HG02610 (cell line): ENCODE data around the gene CAMK2A.

Experiments
- ATAC-seq: cut with Tn5 transposase; IDR thresholded peaks from one replicate; pipeline ENCODE4 v1.9.1; 2021; ENCODE audit warnings: mild to moderate bottlenecking, moderate library complexity; ENCODE audit not compliant: unreplicated experiment

CAMK2A gene

DNA sequence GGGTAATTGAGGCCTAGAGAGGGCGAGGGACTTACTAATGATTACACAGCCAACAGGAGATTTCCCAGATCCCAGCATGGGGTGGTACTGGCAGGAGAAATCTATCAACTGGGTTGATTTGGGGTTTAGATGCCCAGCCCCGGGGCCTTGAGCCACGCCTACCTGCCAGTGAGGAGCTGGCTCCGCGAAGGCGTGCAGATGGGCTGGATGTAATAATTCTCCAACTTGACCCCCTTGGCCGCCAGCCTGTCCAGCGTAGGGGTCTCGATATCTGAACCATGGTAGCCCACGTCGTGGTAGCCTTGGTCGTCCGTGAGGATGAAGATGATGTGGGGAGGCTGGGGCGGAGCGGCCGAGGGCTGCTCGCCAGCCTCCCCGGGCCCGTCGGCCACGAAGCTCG lies 12.3 kb upstream of the CAMK2A start:
- ATAC-seq: no peak

DNA sequence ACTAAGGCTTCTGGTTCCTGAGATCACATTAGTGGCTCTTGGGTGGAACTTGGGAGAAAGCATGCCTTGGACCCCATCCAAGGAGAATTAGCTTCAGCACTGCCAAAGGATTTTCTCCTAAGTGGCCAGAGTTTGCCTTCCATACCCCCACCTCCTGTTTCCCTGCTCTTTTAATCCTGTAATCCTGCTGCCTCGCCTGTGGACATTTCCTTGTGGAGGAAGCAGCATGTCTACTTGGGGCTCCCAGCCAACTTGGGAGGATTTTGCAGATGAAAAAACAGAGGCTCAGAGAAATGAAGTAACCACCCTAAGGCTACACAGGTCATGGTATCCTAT lies 11.6 kb upstream of the CAMK2A start:
- no peak for ATAC-seq

DNA sequence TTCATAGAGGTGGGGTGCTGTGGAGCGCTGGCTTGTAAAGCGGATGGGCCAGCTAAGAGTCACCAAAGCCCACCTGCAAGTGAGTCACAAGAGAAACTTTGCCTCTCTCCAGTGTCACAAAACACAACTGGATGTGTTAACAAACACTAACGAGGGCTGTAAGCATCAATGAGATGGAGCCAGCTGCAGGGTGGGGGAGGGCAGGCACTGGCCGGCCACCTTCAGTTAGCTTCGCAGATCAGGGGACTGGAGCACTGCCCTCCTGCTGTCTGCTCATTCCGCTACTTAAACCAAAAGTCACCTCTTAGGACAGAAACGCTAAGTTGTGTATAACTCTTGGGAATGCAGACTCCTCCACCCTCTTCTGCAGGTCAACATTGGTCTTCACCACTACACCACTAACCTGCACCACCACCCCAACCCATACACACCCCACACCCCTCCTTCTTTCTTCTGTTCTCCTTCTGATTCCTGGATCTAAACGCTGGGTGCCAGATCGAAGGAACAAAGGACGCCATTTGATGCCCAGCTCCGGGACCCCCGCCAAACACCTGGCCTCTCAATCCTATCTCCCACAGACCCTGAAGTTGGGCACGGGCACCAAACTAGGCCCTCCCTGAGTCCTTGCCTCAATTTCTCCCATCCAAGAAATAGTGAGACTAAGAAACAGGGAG lies 11.1 kb upstream of the CAMK2A start:
- ATAC-seq: no peak

DNA sequence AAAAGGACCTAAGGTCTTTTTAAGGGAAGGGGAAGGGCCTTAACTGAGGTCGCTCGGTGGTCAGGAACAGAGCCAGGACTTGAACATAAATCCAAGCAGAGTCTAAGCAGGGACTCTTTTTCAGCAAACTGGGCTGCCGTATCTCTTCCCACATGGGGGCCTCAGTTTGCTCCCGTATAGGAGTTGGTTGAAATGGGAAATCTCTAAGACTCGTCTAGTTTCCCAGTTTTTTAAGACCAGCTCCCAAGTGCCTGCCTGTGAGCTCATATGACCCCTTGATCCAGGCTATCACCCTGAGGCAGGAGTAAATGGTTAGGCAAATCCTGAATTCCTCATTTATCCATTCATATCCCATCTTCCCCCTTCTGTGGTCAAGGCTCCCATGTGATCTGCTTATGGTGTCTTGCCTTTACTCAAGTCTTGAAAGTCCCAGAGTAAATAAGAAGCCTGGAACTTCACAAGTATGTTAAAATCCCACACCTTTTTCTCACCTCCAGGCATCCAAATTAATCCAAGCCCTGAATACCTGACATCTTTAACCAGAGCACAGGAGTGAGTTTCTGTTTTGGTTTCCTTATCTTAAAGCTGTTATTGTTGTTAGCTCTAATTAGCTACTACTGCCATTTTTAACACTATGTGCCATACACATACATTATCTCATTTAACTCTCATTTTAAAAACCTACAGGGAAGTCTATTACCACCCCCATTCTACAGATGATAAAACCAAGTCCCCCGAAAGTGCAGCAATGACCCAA lies 10.2 kb upstream of the CAMK2A start:
- ATAC-seq: no peak

DNA sequence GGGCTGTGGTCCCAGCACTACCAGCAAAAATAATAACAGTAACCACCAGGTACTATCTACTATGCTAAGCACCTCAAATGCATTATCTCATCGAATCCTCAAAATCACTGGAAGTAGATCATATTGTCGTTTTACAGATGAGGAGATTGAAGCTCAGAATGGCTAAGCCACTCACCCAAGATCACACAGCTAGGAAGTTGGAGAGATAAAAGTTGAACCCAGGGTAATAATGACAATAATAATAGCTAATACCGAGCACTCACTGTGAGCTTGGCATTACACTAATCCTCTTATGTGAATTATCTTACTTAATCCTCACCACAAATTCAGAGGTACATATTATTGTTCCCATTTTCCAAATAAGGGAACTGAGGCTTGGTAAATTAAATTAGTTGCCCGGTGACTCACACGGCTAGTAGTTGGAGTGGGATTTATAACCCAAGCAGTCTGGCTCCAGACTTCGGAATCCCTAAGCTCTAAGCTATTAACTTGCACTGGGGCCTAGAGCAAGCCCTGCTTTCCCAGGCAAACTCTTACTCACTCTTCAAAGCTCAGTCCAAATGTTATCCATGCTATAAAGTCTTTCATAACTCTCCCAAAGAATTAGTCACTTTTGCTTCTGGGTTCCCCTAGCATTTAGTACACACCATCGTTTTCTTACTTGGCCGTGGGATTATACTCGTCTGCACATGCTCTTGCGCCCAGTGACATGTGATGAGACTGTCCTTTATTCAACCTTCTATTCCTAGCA lies 9.3 kb upstream of the CAMK2A start:
- ATAC-seq: no peak

DNA sequence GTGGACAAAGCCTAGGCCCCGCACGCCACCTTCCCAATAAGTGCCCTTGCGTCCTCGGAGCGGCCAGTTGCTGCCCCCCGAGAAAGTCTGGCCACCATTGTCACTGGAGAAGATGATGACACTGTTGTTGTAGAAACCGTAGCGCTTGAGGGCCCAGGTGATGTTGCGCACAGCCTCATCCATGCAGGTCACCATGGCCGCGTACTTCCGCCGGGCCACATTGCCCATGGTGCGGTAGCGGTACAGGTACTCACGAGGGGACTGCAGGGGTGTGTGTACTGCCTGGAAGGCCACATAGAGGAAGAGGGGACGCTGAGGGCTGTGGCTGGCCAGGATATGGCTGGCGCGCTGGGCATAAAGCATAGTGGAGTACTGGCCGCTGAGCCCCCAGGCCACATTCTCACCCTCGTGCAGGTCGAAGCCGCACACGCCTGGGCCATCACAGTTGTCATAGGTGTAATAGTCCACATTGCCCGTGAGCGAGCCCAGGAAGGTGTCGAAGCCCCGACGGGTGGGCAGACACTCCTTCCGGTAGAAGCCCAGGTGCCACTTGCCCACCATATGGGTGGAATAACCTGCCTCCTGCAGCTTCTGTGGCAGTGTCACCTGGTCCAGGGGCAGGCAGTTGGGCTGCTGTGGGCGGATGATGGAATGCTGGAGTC lies 8.5 kb upstream of the CAMK2A start:
- ATAC-seq: no peak

DNA sequence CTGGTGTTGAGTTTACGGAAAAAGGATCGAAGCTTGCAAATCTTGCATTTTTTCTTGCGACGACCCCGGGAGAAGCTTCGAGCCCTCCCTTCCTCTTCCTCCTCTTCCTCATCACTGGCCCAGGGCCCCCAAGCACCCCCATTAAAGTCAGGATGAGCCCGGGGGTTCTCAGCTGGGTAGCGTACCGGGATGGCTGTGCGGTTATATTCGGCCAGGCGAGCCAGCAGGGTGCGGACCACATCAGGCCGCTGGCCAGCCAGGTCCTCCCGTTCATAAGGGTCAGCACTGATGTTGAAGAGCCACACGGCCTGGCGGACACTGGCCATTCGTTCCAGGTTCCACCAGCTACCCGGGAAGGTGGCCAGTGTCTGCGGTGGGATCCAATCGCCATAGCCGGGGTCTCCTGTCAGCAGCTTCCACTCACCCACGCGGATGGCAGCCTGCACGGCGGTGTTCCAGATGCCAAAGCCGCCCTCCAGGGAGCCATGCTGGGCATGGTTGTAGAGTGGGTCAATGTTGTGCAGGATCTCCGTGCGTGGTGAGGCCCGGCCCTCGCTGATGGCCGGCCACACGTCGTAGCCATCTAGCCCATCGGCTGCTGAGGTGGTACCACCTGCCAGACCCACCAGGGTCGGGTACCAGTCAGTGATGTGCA lies 7.8 kb upstream of the CAMK2A start:
- ATAC-seq: no peak

DNA sequence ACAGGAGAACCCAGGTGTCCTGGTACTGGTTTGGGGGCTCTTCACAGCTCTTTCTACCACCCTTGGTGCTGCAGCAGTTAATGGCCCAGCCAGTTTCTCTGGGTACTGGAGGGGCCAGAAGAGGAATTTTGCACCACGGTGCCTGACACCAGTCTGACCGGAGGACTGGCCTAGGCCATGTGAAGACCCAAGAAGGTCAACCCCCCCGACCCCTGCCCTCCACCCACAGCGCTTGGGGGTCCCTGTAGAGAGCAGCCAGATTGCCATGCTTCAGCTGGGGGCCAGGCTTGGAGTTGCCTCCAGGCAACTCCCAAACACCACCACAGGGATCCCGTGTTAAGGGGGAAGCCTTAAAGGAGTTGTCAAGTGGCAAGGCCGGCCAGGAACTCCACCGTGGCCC lies 6.9 kb upstream of the CAMK2A start:
- no peak for ATAC-seq

DNA sequence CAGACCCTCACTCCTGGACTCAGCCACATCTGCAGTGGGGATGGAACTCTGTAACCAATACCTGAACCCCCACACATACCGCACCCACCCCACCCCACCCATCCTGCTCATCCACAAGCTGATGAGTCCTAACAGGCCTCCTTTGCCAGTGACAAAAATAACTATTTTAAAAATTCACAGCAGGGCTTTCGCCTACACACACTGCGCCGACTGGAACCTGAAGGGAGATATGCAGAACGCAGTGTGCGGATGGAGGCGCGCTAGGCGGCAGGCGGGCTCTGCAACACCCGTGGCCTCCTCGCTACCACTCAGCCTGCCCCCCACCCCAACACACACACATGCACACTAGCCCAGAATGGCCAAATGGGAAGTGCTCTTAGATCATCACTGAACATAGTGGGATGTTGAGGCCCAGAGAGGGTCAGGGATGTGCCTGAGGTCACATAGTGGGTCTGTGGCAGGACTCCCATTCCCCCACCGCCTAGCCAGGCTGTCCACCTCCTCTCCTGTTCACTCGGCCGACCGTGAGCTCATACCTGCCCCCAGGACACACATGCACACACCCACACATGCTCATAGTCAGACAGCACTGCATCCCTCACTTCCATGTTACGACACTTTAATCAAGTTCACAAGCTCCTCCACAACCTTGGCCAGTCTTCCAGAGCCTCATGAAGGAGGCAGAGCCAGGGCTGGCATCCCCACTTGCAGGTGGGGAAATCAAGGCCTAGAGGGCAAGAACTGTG lies 6.3 kb upstream of the CAMK2A start:
- ATAC-seq: no peak

DNA sequence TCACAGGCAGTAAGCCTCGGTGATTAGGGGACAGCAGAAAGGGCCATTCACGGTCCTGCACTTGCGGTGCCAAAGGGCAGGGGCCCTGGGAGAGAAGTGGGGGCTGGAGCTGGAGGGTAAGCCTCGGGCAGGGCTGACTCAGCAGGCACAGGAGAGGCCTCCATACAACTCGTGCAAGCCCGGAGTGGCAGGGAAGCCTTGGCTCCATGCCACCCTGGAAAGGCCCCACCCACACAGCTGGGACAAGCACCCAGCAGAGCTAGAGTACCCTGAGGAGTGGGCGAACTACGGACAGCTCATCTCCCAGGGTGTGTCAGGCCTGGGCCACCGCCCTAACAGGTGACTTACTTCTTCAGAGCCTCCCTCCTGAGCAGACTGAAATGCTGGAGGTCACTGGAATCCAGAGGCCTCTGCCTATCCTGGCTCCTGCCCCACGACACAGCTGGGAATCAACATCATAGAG lies 5.6 kb upstream of the CAMK2A start:
- ATAC-seq: no peak

DNA sequence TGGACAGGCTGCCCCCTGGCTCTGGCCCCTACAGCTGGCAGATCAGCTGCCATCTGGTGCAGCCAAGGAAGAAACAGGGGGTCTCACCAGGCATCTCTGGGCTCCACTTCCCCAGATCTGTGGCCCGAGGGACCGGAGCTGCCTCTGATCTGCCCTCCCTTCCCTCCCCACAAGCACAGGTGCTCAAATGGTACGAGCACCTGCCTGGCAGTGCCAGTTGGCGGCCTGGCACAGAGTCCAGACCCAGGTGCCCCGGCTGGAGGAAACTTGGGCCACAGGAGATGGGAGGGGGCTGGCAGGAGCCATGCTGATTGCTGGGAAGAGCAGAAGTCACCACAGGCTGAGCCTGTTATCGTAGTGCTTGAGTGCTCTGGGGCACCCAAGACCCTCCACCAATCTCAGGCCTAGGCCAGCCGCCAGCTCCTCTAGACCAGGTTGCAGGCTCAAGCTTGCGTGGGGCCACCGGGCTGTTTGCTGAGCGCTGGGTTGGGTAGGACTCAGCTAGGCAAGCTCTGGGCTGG lies 5.0 kb upstream of the CAMK2A start:
- ATAC-seq: no peak

DNA sequence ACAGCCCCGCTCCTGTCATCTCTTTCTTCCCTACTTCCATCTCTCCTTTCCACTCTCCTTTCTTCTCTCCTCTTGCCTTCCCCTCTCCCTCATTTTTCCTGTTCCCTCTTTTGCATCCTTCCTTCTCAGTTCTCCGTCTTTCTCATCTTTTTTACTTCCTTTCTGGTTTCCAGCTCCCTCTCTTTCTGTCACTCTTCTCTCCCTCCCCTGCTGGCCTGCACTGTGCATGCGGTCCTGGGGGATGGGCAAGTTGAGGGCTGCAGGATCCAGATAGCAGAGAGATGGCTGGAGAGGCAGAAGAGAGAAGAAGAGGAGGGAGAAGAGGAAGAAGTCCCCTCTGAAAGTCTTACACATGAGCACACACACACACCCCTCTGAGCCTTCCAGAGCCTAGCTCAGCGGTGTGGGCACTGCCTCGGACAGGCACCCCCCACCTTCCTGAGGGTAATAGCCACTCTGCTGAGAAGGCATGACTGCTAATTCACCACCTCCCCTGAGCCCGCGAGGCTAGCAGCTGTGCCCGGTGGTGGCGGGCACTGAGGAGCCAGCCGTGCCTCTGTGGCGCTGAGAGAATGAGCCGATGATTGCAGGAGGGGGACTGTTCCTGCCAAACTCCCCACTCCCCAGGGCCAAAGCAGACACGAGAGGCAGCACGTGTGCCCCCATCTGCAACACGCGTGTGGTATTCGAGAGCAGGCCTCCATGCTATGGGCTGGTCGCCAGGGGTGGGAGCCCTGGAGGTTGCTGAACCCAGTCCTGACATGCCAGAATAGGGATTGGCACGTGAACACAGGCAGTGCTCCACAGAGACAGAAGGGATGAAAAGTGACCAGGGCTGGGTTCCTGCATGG lies 3.7 kb upstream of the CAMK2A start:
- ATAC-seq: no peak

DNA sequence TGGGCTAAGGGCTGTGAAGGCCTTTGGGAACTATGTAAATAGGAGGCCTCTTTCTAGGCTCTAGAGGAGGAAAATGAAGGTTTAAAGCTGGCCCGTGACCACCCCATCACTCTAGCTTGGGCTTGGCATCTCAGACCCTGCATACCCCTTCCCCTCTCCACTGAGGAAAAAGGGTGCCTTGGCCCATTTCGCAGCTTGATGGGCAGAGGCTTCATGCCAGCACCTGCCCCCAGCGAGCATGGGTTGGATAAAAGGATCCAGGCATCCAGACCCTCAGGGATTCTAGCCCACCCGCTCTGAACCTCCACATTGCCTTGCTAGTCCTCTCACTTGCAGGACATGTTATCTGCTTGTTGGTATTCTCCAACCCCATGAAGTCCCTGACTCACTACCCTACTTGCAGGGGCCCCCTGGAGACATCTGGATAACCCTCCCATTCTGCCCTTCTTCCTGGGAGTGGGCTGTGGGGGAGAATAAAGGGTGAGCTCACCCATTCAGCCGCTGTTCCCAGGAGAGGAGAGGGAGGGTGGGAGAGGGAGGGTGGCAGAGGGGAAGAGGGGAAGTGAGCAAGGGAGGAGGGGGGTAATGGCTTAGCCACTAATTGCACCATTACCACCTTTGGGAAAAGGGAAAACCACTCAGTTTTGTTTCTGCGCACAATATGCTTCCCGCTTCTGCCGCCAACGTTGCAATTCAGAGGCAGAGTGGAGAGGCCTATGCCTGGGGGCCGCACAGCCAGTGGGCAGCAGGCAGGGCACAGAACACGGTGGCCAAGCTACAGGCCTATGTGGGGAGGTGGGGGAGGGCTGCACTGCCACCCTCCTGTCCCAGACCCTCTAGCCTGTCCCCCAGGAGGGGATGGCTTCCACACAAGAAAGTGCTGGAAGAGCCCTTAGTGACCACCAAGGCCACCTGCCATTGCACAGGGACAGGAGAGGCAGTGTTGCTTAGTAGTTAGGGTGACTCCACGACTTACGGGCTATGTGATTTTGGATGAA lies 2.1 kb upstream of the CAMK2A start:
- no peak for ATAC-seq

DNA sequence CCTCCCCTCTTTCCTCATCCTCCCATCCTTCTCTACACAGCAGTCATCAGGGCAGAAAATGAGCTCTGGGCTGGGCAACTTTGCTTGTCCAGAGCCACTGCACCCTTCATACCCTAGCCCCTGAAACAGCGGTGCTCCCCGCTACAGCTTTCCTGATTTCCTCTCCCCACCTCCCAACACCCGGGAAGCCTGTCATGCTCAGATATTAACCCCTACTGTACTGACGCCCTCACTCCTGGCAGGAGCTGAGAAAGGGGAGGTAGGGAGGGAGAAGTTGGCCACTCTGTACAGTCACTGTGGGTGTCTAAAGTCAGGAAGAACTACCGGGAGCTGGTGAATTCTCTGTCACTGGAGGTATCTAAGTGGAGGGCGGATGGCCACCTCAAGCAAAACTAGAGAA lies 782 bp downstream of the CAMK2A start:
- no peak for ATAC-seq

DNA sequence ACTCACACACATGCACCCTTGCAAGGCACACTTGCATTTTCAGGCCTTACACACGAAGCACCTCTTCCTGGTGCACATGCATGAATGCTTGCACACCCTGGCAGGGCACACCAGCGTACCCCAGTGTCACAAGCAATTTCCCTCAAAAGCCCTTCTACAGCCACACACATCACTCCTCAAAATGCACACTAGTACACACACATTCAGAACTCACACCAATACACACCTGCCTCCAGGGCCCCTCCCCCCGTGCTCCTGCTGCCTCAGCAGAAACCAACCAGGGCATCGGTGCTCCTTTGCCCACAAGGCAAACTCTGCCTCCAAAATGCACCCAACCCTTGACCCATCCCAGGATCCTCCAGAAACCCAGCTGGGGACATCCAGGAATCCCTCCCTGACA lies 1.2 kb downstream of the CAMK2A start:
- no peak for ATAC-seq

DNA sequence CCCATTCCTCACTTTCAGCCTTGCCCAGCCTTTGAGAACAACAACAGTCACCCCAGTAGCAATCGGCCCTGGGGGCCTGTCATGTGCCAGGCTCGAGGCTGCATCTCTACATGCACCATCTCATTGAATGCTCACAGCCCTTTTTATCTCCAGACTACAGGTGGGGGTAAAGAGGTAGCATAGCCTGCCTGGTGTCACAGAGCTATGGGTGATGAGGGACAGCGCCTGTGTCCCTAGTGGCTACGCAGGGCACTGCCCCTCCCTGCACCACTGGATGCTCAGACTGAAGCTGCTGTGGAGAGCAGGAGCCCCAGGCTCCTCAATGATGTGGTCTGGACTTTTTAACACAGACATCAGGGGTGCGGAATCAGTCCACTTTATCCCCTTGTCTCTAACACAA lies 2.8 kb downstream of the CAMK2A start:
- peak; percentile 41 for ATAC-seq

DNA sequence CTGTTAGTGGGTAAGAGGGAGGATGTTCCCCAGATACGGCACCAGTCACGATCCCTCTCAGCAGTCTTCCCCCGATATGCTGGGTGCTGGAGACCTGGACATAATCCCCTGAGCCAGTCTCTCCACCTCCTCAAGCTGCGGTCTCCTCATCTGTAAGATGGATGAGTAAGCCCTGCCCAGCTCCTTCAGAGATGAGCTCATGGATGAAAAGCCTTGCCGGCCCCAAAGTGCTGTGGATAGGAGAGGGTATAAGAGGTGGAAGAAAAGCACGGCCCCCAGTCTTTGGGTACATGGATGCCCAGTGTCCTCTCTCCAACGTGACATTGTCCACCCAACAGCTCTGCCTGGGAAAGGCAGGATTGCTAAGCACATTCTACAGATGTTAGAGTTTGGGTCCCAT lies 4.5 kb downstream of the CAMK2A start:
- ATAC-seq: no peak

DNA sequence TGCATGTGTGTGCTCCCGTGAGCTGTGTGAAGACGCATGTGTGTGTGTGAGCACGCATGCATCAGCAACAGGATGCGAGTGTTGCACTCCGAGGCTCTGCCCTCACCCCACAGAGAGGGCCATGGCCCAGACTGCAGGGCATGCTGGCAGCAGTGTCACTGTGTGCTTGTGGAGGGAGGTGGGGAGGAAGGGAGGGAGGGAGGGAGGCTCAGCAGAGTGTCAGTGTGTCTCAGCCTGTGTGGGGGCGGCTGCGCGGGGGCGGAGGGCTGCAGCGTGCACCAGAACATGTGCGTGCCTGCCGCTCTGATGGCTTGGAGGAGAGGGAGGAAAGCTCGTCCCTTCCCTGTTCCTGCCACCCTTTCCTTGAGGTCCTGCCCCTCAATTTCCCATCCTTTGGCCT lies 5.3 kb downstream of the CAMK2A start:
- no peak for ATAC-seq
